Neural cell (in vitro differentiated cells): Measurements from ENCODE around the gene RPL34. TPM values are rescaled to one million over a fixed set of nuclear protein-coding genes. Genes with fewer than 3 reads are reported as not detected.
A peak's percentile ranks its signal among the peaks of the same experiment; 100 is the strongest.

ENCODE experiments used
- H2AFZ ChIP-seq: fragments of 200-600, 300-800 bp; sonication (generic), shearing (Covaris generic); 2 replicates; pipeline ENCODE4 v1.6.0; 2014; ENCODE audit warnings: low read depth, mild to moderate bottlenecking, antibody characterized with exemption, low read length, moderate library complexity
- H3F3A ChIP-seq: fragments of 200-600 bp; shearing (Covaris generic); 2 replicates; pipeline ENCODE4 v1.6.1; 2016; ENCODE audit warnings: mild to moderate bottlenecking, moderate library complexity, mixed read lengths, antibody characterized with exemption, low read length; ENCODE audit not compliant: insufficient read depth, poor library complexity, severe bottlenecking
- H3K27ac ChIP-seq: fragments of 200-600, 300-800 bp; sonication (generic), shearing (Covaris generic); 2 replicates; pipeline ENCODE4 v1.5.1; 2014; ENCODE audit warnings: mild to moderate bottlenecking, low read length, moderate library complexity
- H3K27me3 ChIP-seq: fragments of 300-800, 200-600 bp; sonication (generic), shearing (Covaris generic); 2 replicates; pipeline ENCODE4 v1.6.0; 2014; ENCODE audit warnings: mild to moderate bottlenecking, low read depth, low read length, moderate library complexity; ENCODE audit not compliant: insufficient read depth
- H3K36me3 ChIP-seq: fragments of 300-800, 200-600 bp; sonication (generic), shearing (Covaris generic); 2 replicates; pipeline ENCODE4 v1.5.1; 2014; ENCODE audit warnings: mild to moderate bottlenecking, antibody characterized with exemption, low read length, moderate library complexity; ENCODE audit not compliant: insufficient read depth
- H3K4me2 ChIP-seq: fragments of 300-800, 200-600 bp; sonication (generic), shearing (Covaris generic); 2 replicates; pipeline ENCODE4 v1.6.0; 2014; ENCODE audit warnings: mild to moderate bottlenecking, low read length
- H3K4me3 ChIP-seq: fragments of 300-800, 200-600 bp; sonication (generic), shearing (Covaris generic); 2 replicates; pipeline ENCODE4 v1.5.1; 2014; ENCODE audit warnings: mild to moderate bottlenecking, low read length, moderate library complexity
- H3K79me2 ChIP-seq: fragments of 200-600 bp; shearing (Covaris generic); replicated peaks from 2 replicates; pipeline ENCODE4 v1.6.0; 2014; ENCODE audit warnings: mild to moderate bottlenecking, low read length, moderate library complexity; ENCODE audit not compliant: insufficient read depth
- H3K9ac ChIP-seq: fragments of 300-800, 200-600 bp; sonication (generic), shearing (Covaris generic); 2 replicates; pipeline ENCODE4 v1.6.1; 2016; ENCODE audit warnings: mild to moderate bottlenecking, low read length, mixed read lengths
- H3K9me2 ChIP-seq: fragments of 200-600 bp; shearing (Covaris generic); 2 replicates; pipeline ENCODE4 v1.6.1; 2016; ENCODE audit warnings: mild to moderate bottlenecking, low read length, mixed read lengths; ENCODE audit not compliant: insufficient read depth
- H3K9me3 ChIP-seq: fragments of 200-600, 300-800 bp; sonication (generic), shearing (Covaris generic); 2 replicates; pipeline ENCODE4 v1.6.1; 2016; ENCODE audit warnings: mild to moderate bottlenecking, mixed run types, low read length, moderate library complexity, mixed read lengths
- H4K20me1 ChIP-seq: fragments of 200-600 bp; shearing (Covaris generic); 2 replicates; pipeline ENCODE4 v1.6.1; 2016; ENCODE audit warnings: mild to moderate bottlenecking, mixed run types; ENCODE audit not compliant: insufficient read depth
- EP300 ChIP-seq: fragments of 450-650 bp; conservative IDR thresholded peaks from 2 replicates; pipeline ENCODE4 v1.6.1; 2014; ENCODE audit warnings: antibody characterized with exemption, mild to moderate bottlenecking, moderate library complexity; ENCODE audit not compliant: poor library complexity, severe bottlenecking
- EZH2 ChIP-seq: fragments of 200-600, 300-800 bp; shearing (Covaris generic), sonication (generic); IDR thresholded peaks from 2 replicates; pipeline ENCODE4 v1.6.1; 2014; ENCODE audit warnings: antibody characterized with exemption, low read length, borderline replicate concordance, mild to moderate bottlenecking; ENCODE audit not compliant: insufficient read depth, poor library complexity, severe bottlenecking
- MXI1 ChIP-seq: fragments of 450-650 bp; conservative IDR thresholded peaks from 2 replicates; pipeline ENCODE4 v1.6.1; 2014; ENCODE audit warnings: antibody characterized with exemption, mild to moderate bottlenecking; ENCODE audit not compliant: poor library complexity, severe bottlenecking
- POLR2AphosphoS5 ChIP-seq: IDR thresholded peaks from 2 replicates; pipeline ENCODE4 v1.6.1; 2012
- RAD21 ChIP-seq: fragments of 450-650 bp; conservative IDR thresholded peaks from 2 replicates; pipeline ENCODE4 v1.6.1; 2014; ENCODE audit warnings: antibody characterized with exemption, mild to moderate bottlenecking, moderate library complexity
- REST ChIP-seq: IDR thresholded peaks from 2 replicates; pipeline ENCODE4 v1.6.1; 2012; ENCODE audit warnings: borderline replicate concordance
- SMC3 ChIP-seq: fragments of 450-650 bp; conservative IDR thresholded peaks from 2 replicates; pipeline ENCODE4 v1.6.1; 2014; ENCODE audit warnings: antibody characterized with exemption, mild to moderate bottlenecking, moderate library complexity; ENCODE audit not compliant: poor library complexity
- TAF1 ChIP-seq: IDR thresholded peaks from 2 replicates; pipeline ENCODE4 v1.6.1; 2012; ENCODE audit warnings: low read depth
- polyA plus RNA-seq: library from polyadenylated mRNA; depleted of rRNA; stranded (reverse); fragments of >200 nt; gene quantifications from 2 replicates; pipeline ENCODE4 v1.2.3, GENCODE V29; 2014
- TF ChIP-seq, protein P1 (sequence below): fragments of 450-650 bp; IDR thresholded peaks from 2 replicates; pipeline ENCODE4 v1.5.1; 2014; ENCODE audit warnings: antibody characterized with exemption, mild to moderate bottlenecking, moderate library complexity; ENCODE audit not compliant: poor library complexity, severe bottlenecking

Gene RPL34
- polyA plus RNA-seq, 1 donor from 2014 or later: 2,458 TPM

GRCh38 chr4:108649863-108650211 is 29.5 kb downstream of the RPL34 start:
- H3K9me2 ChIP-seq: no peaks in the 10 kb centered on the region
- no peaks in the 10 kb centered on the region for H3F3A ChIP-seq
- H3K4me3 ChIP-seq: peak overlapping the region; percentile 74
- peak overlapping the region; percentile 54 for H3K4me2 ChIP-seq
- H3K27me3 ChIP-seq: no peaks in the 10 kb centered on the region
- H3K79me2 ChIP-seq: peaks cover 24% of the 10 kb centered on the region
- no peak overlapping the region for H3K9ac ChIP-seq
- H3K36me3 ChIP-seq: no peaks in the 10 kb centered on the region
- H3K27ac ChIP-seq: no peak overlapping the region
- TF ChIP-seq EP300: no peak
- no peak for TF ChIP-seq TAF1
- no peak for TF ChIP-seq SMC3
- TF ChIP-seq, protein P1, sequence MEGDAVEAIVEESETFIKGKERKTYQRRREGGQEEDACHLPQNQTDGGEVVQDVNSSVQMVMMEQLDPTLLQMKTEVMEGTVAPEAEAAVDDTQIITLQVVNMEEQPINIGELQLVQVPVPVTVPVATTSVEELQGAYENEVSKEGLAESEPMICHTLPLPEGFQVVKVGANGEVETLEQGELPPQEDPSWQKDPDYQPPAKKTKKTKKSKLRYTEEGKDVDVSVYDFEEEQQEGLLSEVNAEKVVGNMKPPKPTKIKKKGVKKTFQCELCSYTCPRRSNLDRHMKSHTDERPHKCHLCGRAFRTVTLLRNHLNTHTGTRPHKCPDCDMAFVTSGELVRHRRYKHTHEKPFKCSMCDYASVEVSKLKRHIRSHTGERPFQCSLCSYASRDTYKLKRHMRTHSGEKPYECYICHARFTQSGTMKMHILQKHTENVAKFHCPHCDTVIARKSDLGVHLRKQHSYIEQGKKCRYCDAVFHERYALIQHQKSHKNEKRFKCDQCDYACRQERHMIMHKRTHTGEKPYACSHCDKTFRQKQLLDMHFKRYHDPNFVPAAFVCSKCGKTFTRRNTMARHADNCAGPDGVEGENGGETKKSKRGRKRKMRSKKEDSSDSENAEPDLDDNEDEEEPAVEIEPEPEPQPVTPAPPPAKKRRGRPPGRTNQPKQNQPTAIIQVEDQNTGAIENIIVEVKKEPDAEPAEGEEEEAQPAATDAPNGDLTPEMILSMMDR: no peak
- TF ChIP-seq MXI1: no peak
- TF ChIP-seq EZH2: no peak
- no peak for TF ChIP-seq REST
- TF ChIP-seq RAD21: no peak
- TF ChIP-seq POLR2AphosphoS5: no peak
- H2AFZ ChIP-seq: peak overlapping the region; percentile 67
- H3K9me3 ChIP-seq: no peaks in the 10 kb centered on the region
- H4K20me1 ChIP-seq: no peaks in the 10 kb centered on the region

DNA sequence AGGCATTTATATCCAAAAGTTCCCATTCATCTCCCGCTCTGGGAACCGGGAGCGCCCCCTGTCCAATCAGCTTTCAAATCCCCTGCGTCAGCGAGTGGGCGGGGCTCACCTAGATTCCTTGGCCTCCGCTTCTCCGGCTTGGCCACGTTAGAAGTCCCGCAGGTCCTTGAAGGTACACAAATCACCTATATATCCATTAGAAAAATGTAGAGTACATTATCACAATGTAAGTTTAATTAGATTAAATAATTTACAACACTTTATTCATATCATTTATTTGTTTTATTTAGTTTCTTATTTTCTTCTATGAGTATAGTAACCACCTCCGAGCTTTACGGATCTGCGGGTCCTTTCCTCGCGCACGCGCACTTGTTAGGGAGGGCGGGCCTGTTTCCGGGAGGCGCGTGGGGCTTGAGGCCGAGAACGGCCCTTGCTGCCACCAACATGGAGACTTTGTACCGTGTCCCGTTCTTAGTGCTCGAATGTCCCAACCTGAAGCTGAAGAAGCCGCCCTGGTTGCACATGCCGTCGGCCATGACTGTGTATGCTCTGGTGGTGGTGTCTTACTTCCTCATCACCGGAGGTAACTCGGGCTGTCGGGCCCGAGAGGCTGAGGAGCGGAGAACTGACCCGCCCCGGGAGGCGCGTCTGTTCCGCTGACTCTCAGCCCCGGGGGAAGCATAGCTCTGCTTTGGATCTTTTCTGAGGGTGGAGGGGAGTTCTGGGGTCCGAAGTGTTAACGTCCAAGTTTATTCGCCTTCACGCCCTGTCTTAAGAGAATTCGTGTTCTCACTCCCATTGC is 30.0 kb downstream of the RPL34 start, which contains the start of gene OSTC:
TSS of gene OSTC (plus strand) at position 388 of the 802 bp plus-strand sequence. CDS start at position 445, 57 bp downstream.
- Histone ChIP-seq H2AFZ (peak within 1 kb of the TSS; percentile 67), H3K27ac (peak within 1 kb of the TSS; percentile 59), H3K79me2 (peaks cover 24% of the 10 kb centered on the region), H3F3A (no peaks in the 10 kb centered on the region), H3K27me3 (no peaks in the 10 kb centered on the region), H3K9ac (peak within 1 kb of the TSS; percentile 71), H3K36me3 (no peaks in the 10 kb centered on the region), H3K9me3 (no peaks in the 10 kb centered on the region), H4K20me1 (no peaks in the 10 kb centered on the region), H3K9me2 (no peaks in the 10 kb centered on the region), H3K4me2 (peak within 1 kb of the TSS; percentile 84), H3K4me3 (peak within 1 kb of the TSS; percentile 74)
- no peak for TF ChIP-seq EZH2
- TF ChIP-seq, protein P1: no peak
- TF ChIP-seq RAD21: peak; percentile 32
- peak; percentile 23 for TF ChIP-seq SMC3
- TF ChIP-seq POLR2AphosphoS5: peak; percentile 83
- peak; percentile 92 for TF ChIP-seq MXI1
